Hair follicular keratinocyte (primary cell): ENCODE measurements around the gene HSPA12A. TPM values are rescaled to one million over a fixed set of nuclear protein-coding genes. Genes with fewer than 3 reads are reported as not detected.

Experiments
- total RNA-seq: library from RNA; depleted of rRNA; stranded (reverse); fragments of >200 nt; gene quantifications from 2 replicates; pipeline ENCODE4 v1.2.3, GENCODE V29; 2015

Gene HSPA12A
- total RNA-seq: 3.7 and 7.1 TPM in 2 replicates

GRCh38 chr10:116742367-116743265, at the start of gene HSPA12A:
Gene HSPA12A, minus strand, starts transcription at chr10:116742566. Its CDS starts 97 bp downstream, at chr10:116742469.

Other genes with a start within 250 kb of the HSPA12A start
- gene PNLIP, start 196.6 kb downstream of the HSPA12A start, total RNA-seq: not detected in 2 replicates
- not detected in 2 replicates for gene PNLIPRP1, start 151.6 kb downstream of the HSPA12A start, total RNA-seq
- gene PNLIPRP2, start 121.6 kb downstream of the HSPA12A start, total RNA-seq: not detected in 2 replicates
- not detected in 2 replicates for gene ENO4, start 106.9 kb upstream of the HSPA12A start, total RNA-seq